22Rv1 (cell line): Measurements from ENCODE around the gene TEK.

ENCODE experiments used
- H3K27ac ChIP-seq: fragments of 450-650 bp; 2 replicates; pipeline ENCODE4 v1.5.1; 2017
- ZFX ChIP-seq: fragments of 450-650 bp; IDR thresholded peaks from 2 replicates; pipeline ENCODE4 v1.6.1; 2017; ENCODE audit warnings: antibody characterized with exemption, borderline replicate concordance
- TF ChIP-seq, protein P1 (sequence below): fragments of 450-650 bp; IDR thresholded peaks from 2 replicates; pipeline ENCODE4 v1.5.1; 2017; ENCODE audit warnings: mild to moderate bottlenecking

TEK gene

DNA sequence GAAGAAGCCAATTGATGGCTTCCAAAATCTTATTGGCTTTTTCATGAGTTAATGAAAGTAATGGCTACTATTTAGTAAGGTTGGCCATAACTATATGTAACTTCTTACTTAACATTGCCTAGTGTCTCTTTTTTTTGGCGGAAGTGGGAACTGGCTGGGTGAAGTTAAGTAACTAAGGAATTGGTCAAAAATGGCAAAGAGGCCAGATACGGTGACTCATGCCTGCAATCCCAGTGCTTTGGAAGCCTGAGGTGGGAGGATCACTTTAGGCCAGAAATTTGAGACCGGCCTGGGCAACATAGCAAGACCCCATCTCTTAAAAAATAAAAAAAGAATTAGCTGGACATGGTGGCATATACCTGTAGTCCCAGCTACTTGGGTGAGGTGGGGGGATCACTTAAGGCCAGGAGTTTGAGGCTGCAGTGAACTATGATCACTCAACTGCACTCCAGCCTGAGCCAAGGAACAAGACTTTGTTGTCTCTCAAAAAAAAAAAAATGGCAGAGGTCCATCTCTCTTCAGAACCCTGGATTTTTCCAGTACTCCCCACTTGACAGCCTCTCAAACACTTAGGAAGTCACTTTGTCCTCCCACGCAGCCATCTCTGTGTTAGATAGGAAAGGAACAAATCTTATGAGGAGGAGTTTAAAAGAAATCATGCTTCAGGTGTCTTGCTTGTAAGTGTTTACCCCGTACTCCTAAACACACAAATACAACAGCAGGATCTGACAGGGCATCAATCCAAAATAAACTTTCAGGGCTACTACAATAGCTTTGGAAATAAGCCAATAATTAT, 75.7 kb downstream of the TEK start:
- TF ChIP-seq, protein P1, sequence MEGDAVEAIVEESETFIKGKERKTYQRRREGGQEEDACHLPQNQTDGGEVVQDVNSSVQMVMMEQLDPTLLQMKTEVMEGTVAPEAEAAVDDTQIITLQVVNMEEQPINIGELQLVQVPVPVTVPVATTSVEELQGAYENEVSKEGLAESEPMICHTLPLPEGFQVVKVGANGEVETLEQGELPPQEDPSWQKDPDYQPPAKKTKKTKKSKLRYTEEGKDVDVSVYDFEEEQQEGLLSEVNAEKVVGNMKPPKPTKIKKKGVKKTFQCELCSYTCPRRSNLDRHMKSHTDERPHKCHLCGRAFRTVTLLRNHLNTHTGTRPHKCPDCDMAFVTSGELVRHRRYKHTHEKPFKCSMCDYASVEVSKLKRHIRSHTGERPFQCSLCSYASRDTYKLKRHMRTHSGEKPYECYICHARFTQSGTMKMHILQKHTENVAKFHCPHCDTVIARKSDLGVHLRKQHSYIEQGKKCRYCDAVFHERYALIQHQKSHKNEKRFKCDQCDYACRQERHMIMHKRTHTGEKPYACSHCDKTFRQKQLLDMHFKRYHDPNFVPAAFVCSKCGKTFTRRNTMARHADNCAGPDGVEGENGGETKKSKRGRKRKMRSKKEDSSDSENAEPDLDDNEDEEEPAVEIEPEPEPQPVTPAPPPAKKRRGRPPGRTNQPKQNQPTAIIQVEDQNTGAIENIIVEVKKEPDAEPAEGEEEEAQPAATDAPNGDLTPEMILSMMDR: no peak
- no peak for TF ChIP-seq ZFX
- H3K27ac ChIP-seq: no peak overlapping the region

DNA sequence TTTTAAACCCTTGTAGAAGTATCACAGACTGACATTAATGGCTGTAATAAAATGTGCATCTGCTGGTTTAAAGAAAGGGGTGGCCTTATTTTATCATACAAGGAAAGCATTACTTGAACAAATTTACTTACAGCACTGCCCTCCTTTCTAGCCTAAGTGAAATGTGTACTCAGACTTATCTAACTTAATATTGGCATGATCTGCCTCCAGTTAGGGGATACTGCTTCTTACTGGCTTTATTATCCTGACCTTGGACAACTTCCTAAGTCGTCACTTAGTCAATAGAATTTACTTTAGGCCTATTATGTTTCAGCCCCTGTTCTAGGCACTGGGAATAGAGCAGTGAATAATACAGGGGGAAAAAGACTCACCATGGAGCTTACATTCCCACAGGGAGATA, 79.4 kb downstream of the TEK start:
- no peak overlapping the region for H3K27ac ChIP-seq
- no peak for TF ChIP-seq ZFX
- TF ChIP-seq, protein P1: no peak

GRCh38 chr9:27189426-27189825, 80.4 kb downstream of the TEK start:
- TF ChIP-seq, protein P1: no peak
- no peak for TF ChIP-seq ZFX
- no peak overlapping the region for H3K27ac ChIP-seq

DNA sequence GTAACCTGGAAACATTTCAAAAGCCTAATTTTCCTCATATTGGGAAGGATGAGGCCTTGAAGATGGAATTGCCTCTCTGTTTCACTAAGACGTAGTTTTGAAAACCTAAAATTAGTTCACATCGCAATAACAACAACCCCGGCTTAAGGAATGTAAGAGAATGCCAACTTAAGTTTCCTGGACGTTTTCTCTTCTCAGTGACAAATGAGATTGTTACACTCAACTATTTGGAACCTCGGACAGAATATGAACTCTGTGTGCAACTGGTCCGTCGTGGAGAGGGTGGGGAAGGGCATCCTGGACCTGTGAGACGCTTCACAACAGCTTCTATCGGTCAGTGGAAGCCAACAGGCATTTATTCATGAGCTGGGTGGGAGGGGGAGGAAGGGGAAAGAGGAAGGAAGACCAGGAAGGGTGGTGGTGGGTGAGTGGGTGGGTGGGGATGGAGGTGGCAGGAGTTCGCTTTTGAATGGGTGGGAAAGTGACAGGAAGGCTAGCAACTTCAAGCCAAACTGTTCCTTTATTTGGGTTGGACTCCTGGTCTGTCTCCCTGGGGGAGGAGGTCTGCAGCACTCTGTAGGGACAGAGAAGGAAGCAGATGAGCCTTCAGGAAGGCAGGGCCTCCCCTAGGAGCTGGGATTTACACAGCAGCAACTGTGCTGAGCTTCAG, 83.4 kb downstream of the TEK start:
- TF ChIP-seq, protein P1: no peak
- no peak for TF ChIP-seq ZFX
- H3K27ac ChIP-seq: no peak overlapping the region

GRCh38 chr9:27193886-27194285, 84.9 kb downstream of the TEK start:
- no peak overlapping the region for H3K27ac ChIP-seq
- TF ChIP-seq, protein P1: no peak
- TF ChIP-seq ZFX: no peak

DNA sequence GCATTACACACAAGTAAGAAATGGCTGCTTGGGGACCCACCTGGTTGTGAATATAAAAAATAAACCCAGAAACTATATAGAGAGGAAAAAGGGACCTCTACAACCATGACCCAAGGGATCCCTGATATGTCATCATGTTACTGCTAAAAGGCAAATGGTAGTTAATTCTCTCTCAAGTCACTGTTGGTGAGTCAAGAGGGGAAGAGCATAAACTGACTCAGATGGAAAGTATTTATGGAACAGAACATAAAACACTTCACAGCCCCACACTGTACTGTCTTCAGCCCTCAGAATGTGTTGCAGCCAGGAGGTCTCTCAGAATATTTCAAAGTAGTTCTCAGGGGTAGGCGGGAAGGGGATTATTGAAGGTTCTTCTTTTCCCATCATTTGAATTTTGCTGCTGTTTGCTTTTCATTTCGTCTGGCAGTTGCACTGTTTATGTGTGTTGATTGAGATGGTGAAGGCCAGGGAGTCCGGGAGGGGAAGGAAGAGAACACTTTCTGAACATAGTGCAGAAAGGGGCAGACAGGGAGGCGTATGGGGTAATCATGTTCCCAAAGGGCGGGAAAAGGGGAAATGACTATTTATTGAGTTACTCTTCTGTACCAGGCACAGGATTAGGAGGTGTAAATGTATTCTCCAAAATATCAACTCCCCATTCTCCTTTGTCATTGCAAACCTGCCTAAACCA, 85.5 kb downstream of the TEK start:
- TF ChIP-seq, protein P1: no peak
- no peak for TF ChIP-seq ZFX
- H3K27ac ChIP-seq: no peak overlapping the region
